Endometrial microvascular endothelial cells (primary cell): ENCODE measurements around the gene EFEMP2. TPM values are rescaled to one million over a fixed set of nuclear protein-coding genes. Genes with fewer than 3 reads are reported as not detected.

Source experiments
- in situ Hi-C: cut with HindIII; loops from 2 replicates; pipeline ENCODE4 v1.10.0; 2017; ENCODE audit warnings: low sequenced_read_pairs, low pct_unique_long_range_greater_than_20kb; ENCODE audit errors: inconsistent ontology term
- total RNA-seq: library from RNA; depleted of rRNA; stranded (reverse); fragments of >200 nt; gene quantifications from one replicate; pipeline ENCODE4 v1.2.3, GENCODE V29; 2015; ENCODE audit errors: inconsistent ontology term

The EFEMP2 gene
- total RNA-seq, 1 donor from 2014 or later: 81.8 TPM

DNA sequence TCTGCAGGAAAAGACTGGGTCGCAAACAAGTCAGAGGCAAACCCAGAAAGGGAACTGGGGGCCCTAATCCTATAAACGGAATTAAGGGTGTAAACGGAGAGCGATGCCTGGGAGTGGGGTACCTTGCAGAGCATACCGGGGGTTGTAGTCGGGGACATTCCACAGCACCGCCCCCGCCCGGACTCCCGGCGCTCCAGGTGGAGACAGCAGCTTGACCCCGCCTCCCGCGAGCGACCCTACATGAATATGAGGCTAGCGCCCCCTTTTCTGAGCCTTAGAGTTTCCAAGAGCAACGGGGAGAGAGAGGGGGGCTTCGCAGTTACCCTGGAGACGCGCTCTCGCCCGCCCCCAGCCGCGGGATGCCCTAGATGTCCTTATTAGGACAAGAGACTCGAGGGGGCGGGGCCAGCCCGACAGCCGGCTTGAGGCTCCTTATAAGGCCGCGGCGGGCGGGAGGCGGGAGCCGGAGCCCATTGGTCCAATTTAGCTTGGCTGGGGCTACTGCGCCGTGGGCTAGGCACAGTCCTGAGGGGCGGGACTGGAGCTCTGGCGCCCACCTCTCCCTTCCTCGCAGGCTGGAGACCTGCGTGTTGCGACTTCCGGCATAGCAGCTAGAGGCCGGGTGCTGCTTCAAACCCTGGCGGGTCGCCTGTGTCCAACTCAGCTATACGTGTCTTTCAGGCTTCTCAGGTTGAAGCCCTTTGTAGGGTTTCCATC, 13.3 kb downstream of the EFEMP2 start:
- in situ Hi-C loops: no loop called here

GRCh38 chr11:65858681-65859087, 13.9 kb downstream of the EFEMP2 start:
- in situ Hi-C loops: no loop called here

DNA sequence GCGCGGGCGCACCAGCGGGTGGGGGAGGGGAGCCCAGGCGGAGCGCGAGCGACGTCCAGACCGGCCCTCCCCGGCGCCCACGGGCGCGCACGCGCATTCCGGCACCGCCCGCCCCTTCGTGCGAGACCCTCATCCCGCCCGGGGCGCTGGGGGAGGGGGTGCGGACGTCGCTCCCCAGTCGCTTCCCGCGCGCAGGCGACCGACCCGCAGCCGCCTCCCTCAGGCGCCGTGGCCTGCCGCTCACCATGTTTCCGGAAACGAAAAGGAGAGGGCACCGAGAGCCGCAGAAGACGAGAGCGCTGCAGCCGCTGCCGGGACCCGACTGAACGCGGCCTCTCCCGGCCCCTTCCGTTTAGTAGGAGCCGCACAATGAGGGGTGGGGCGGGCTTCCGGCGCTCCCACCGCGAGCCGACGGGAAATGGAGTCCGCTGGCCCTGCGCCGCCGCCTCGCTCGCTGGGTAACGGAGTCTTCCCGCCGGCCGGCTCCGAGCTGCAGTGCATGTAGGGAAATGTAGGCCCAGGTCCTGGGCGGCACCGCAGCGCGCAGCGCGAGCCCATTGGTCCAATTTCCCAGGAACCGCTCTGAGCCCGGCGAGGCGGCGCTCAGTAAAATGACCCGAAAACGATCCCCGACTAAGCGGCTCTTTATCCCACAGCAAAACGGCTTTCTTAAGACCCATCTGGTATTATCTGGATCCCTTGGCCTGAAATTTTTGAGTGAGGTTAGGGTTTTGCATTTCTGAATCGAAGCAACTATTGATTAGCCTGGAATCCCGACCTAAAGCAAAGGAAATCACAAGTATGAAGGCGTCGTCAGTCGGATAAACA, 14.5 kb downstream of the EFEMP2 start, which contains the start of gene CFL1:
CFL1 (minus strand) TSS at position 328 of the 828 bp plus-strand sequence; CDS start at position 247, 81 bp downstream.
- in situ Hi-C loops: no loop called here

GRCh38 chr11:65857500-65857852, 15.1 kb downstream of the EFEMP2 start:
- in situ Hi-C loops: no loop called here

GRCh38 chr11:65856689-65857499, 15.7 kb downstream of the EFEMP2 start:
- in situ Hi-C loops: no loop called here

DNA sequence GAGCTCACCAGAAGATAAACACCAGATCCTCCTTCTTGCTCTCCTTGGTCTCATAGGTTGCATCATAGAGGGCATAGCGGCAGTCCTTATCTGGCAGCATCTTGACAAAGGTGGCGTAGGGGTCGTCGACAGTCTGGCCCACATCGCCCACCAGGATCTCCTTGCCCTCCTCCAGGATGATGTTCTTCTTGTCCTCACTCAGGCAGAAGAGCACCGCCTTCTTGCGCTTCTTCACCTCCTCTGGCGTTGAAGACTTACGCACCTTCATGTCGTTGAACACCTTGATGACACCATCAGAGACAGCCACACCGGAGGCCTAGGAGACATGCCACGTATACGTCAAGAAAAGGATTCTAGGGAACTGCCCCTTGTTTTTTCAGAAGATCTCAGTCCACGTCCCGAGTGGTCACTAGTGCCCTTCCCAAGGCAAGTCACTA, 16.7 kb downstream of the EFEMP2 start:
- in situ Hi-C loops: no loop called here

GRCh38 chr11:65854852-65855837, 17.5 kb downstream of the EFEMP2 start:
- in situ Hi-C loops: no loop called here

GRCh38 chr11:65854161-65854592, 18.4 kb downstream of the EFEMP2 start:
- in situ Hi-C loops: no loop called here

DNA sequence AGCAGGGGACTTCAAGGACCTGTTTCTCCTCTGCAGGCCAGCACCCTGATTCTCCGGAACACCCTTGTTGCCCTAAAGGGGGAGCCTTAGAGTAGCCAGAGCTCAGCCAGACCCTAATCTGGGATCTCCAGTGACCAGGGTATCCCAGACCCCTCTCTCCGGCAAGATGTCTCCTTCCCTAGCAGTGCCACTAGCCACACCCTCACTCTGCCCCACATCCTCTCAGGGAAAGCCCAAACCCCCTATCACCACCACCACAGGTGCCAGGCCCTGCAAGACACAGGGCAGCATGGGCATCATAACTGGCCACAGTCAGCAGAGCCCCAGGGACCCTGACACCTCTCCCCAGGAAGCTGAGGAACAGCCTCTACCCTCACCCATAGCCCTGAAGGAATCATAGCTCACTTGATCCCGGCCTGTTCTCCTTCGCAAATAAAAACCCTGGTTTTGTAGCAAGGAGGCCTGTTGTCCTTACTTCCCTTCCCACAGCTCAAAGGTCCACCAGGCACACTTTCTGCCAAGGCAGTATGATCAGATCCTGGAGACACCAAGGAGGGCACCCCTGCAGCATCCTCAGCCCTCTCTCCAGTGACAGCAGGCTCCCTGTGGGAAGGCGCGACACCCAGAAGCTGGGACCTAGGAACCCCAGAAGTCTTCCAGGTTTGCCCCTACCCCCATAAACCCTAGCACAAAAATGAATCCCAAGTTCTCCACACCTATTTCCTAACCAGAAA, 19.2 kb downstream of the EFEMP2 start:
- in situ Hi-C loops: no loop called here

- in situ Hi-C loops: no loop called here
These were observed 19.9 kb downstream of the EFEMP2 start for GRCh38 chr11:65852508-65853245.

DNA sequence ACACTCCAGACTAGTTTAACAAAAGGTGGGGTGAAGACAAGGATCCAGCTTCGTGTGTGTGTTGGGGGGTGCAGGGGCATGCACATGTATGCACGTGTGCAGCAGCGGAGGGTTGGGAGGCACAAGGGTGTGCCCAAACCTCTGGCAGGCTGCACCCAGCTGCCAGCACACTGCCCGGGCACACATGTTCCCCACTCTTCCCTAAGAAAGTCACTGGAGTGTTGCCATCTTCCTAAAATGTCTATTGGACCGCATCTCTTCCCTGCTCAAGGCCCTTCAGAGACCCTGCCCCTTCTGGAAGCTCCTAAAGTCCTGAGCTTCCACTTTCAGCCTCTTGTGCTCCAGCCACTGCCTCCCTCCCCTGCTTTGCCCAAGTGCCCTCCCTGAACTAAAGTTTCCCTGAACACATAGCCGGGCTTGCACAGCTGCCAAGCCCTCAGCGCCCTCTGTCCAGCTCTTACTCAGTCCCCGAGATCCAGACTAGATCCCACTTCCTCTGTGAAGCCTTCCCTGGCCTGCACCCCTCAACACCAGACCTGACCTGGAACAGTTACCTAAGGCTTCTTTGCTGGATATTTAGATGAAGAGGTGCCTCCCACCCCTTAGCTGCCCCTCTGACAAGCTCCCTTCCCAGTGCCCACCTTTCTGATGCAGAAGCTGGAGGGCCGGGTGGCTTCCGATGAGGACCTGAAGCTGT, 20.6 kb downstream of the EFEMP2 start:
- in situ Hi-C loops: no loop called here

DNA sequence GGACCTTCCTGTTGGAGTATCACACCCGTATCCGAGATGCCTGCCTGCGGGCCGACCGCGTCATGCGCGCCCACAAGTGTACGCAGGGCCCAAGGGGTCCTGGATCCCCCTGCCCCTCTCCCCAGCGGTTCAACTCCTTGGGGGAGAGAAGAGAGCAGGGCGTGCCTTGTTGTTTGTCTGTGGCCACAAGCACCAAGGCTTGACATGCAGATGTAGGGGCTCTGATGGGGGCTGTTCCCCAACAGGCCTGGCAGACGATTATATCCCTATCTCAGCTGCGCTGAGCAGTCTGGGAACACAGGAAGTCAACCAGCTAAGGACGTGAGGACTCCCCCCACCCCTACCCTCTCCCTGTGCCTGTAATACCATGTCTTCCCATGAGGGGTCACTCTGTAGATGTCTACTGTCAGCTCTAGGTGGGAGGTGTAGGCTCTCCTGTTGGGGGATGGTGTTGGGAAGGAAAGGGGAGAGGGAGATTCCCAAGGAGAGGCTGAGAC, 21.5 kb downstream of the EFEMP2 start:
- in situ Hi-C loops: no loop called here

- in situ Hi-C loops: no loop called here
These were observed 22.1 kb downstream of the EFEMP2 start for GRCh38 chr11:65850217-65851082.

DNA sequence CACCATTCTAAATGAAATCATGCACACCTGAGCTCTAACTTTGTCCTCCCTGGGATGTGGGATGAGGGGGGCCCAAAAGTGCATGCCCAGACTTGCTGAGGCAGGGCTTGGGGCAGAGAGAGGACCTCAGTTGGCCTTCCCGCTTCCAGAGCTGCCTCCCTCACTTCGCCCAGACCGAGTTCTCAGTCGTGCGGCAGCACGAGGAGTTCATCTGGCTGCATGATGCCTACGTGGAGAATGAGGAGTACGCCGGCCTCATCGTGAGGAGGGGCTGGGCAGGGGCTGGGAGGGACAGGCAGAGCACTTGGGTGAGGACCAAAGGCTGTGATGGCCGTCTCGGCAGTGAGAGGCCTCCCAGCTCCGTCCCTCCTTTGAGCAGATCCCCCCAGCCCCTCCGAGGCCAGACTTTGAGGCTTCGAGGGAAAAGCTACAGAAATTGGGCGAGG, 22.8 kb downstream of the EFEMP2 start:
- in situ Hi-C loops: no loop called here

DNA sequence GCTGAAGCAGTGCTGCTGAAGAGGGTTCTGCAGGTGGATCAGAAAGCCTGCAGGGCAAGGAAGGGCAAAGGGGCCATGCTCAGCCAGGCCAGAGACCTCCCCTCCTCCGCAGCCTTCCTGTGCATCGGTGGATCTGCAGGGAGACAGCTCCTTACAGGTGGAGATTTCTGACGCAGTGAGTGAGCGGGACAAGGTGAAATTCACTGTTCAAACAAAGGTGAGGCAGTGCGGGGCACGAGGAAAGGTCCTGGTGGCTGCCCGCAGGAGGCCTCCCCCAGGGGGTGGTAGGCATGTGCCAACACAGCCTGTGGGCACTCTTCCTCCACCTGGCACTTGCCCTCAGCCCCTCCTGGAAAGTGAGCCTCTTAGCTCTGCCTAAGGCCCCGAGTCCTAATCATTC, 23.2 kb downstream of the EFEMP2 start:
- in situ Hi-C loops: no loop called here
